Activated B cell treated with CpG ODN at 0.5 μM for 24 hours (primary cell): ENCODE results near the gene ATP8B4. TPM values are rescaled to one million over a fixed set of nuclear protein-coding genes. Genes with fewer than 3 reads are reported as not detected.

ENCODE experiments used
- ATAC-seq: fragments of 200-7000 bp; cut with Tn5 transposase; one replicate; pipeline ENCODE4 v1.10.0; 2021; ENCODE audit warnings: low read depth, mild to moderate bottlenecking, moderate library complexity
- CTCF ChIA-PET: fragments of 350-600 bp; sonication (Branson Sonifier 250); formaldehyde crosslinking; loops from one replicate; lab custom pipeline; 2021; ENCODE audit warnings: antibody characterized with exemption; lab: Charles Lee
- POLR2A ChIA-PET: fragments of 350-600 bp; sonication (Branson Sonifier 250); formaldehyde crosslinking; loops from one replicate; lab custom pipeline; 2021; ENCODE audit warnings: antibody characterized with exemption; lab: Charles Lee
- DNase-seq: peaks from one replicate; pipeline ENCODE4 v3.0.0; 2022
- H3K27ac Mint-ChIP-seq: one replicate; pipeline ENCODE4 v1.8.0; 2020; ENCODE audit warnings: mixed read lengths
- H3K27me3 Mint-ChIP-seq: one replicate; pipeline ENCODE4 v1.8.0; 2021; ENCODE audit warnings: mixed read lengths
- H3K36me3 Mint-ChIP-seq: one replicate; pipeline ENCODE4 v1.8.0; 2021; ENCODE audit warnings: low read depth, mixed read lengths
- H3K4me1 Mint-ChIP-seq: one replicate; pipeline ENCODE4 v1.8.0; 2021; ENCODE audit warnings: mixed read lengths
- H3K4me3 Mint-ChIP-seq: one replicate; pipeline ENCODE4 v1.8.0; 2020; ENCODE audit warnings: mild to moderate bottlenecking, mixed read lengths
- H3K9me3 Mint-ChIP-seq: one replicate; pipeline ENCODE4 v1.8.0; 2020; ENCODE audit warnings: mixed read lengths
- CTCF ChIP-seq: fragments of 200-600 bp; IDR thresholded peaks from one replicate; pipeline ENCODE4 v1.8.0; 2022; ENCODE audit warnings: antibody characterized with exemption, mild to moderate bottlenecking
- intact Hi-C: fragments of 100-400 bp; cut with micrococcal nuclease; formaldehyde crosslinking; loops from one replicate; pipeline ENCODE4 v1.15.1; 2024
- total RNA-seq: library from RNA; stranded (reverse); gene quantifications from 2 replicates; pipeline ENCODE4 v1.2.3, GENCODE V29; 2022

Gene ATP8B4
- total RNA-seq, 1 donor from 2014 or later = 0.86 TPM

DNA sequence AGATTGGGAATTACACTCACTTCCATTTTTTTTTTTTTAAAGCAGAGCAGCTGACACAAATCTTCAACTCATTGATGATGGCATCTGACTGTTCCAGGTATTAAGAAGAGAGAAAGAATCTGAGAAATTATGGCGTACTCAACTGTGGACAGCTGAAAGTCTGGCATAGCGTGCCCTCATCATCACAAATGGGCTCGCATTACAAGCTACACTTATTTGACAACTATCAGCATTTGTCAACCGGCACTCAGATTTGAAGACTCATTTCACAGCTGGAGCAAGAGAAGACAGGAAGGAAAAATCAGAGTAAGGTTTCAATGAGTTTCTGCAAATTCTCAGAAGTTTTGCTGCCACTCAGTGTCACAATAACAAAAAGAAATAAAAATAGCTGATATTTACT, 235.9 kb downstream of the ATP8B4 start:
- Mint-ChIP-seq H3K27me3 (no peaks in the 10 kb centered on the region), H3K4me1 (no peaks in the 10 kb centered on the region), H3K36me3 (no peaks in the 10 kb centered on the region), H3K27ac (no peak overlapping the region), H3K4me3 (no peak overlapping the region), H3K9me3 (no peaks in the 10 kb centered on the region)
- CTCF ChIA-PET = no interaction called here
- no peak for TF ChIP-seq CTCF
- intact Hi-C loops = no loop called here
- DNase-seq (no peak), ATAC-seq (no peak)
- POLR2A ChIA-PET = no interaction called here

DNA sequence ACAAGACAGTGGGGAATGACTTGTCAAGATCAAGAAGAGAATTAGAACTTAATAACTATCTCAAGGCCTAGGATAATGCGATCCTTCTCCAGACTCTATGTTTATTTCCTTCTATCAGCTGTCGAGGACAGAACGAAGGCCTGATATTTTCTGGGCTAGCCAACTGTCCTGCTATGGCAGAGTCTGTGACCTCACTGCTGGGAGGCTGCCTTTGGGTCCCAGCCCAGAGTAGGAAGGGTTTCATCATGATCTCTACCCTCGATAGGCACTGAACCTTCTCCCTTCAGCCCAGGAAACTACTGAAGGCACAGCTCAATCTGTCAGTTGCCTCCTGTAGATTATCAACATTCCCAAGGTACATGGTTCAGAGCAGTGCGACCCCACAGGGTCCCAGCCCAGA, 237.2 kb downstream of the ATP8B4 start:
- CTCF ChIA-PET = no interaction called here
- no peak for ATAC-seq
- H3K9me3 Mint-ChIP-seq = no peaks in the 10 kb centered on the region

GRCh38 chr15:49881433-49881832, 237.6 kb downstream of the ATP8B4 start:
- no peak for TF ChIP-seq CTCF
- Mint-ChIP-seq H3K4me1 (no peaks in the 10 kb centered on the region), H3K4me3 (no peak overlapping the region), H3K9me3 (no peaks in the 10 kb centered on the region), H3K36me3 (no peaks in the 10 kb centered on the region), H3K27me3 (no peaks in the 10 kb centered on the region), H3K27ac (no peak overlapping the region)
- ChIA-PET POLR2A (no interaction called here), CTCF (no interaction called here)
- intact Hi-C loops = no loop called here
- DNase-seq (no peak), ATAC-seq (no peak)

More for the DNA sequence above, 237.2 kb downstream of the ATP8B4 start:
- intact Hi-C loops = no loop called here
- H3K27ac Mint-ChIP-seq = no peak overlapping the region
- H3K4me1 Mint-ChIP-seq = no peaks in the 10 kb centered on the region
- H3K4me3 Mint-ChIP-seq = no peak overlapping the region
- DNase-seq = no peak
- no peaks in the 10 kb centered on the region for H3K36me3 Mint-ChIP-seq
- no peaks in the 10 kb centered on the region for H3K27me3 Mint-ChIP-seq
- POLR2A ChIA-PET = no interaction called here
- no peak for TF ChIP-seq CTCF

DNA sequence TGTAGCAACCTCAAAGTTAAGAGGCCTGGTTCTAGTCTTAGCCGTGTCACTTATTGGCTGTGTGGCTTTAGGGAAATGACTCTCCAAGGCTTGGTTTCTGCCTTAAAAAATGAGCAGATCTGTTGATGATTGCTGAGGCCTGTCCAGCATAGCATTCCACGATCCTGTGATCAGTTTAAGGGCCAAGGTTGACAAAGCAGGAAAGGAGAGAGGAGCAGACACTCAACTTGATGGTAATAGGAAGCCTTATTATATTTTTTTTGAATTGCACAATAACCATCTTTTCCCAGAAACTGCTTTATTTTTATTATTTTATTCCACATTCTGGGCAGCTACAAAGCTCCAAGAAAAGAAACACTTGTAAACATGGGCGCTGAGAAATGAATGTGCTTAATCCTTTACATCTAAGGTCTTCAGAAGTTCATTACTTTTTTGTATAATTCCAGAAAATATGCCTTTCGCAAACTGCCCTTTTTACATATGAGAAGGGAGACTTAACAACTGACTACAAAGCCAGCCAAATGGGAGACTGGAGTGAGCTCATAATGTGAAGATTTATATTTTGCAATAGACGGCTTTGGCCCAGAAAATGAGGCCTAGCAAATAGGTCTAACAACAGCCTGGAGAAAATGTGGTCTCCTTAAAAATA, 241.0 kb downstream of the ATP8B4 start:
- no peak for DNase-seq
- TF ChIP-seq CTCF = no peak
- intact Hi-C loops = loop anchor here (10.0 kb wide), 1 partner anchor 643 kb away; no protein-coding TSS in a partner anchor
- H3K27me3 Mint-ChIP-seq = no peaks in the 10 kb centered on the region
- POLR2A ChIA-PET = no interaction called here
- CTCF ChIA-PET = no interaction called here
- no peaks in the 10 kb centered on the region for H3K9me3 Mint-ChIP-seq
- H3K4me3 Mint-ChIP-seq = no peak overlapping the region
- H3K4me1 Mint-ChIP-seq = no peaks in the 10 kb centered on the region
- H3K36me3 Mint-ChIP-seq = no peaks in the 10 kb centered on the region
- no peak overlapping the region for H3K27ac Mint-ChIP-seq
- ATAC-seq = no peak

DNA sequence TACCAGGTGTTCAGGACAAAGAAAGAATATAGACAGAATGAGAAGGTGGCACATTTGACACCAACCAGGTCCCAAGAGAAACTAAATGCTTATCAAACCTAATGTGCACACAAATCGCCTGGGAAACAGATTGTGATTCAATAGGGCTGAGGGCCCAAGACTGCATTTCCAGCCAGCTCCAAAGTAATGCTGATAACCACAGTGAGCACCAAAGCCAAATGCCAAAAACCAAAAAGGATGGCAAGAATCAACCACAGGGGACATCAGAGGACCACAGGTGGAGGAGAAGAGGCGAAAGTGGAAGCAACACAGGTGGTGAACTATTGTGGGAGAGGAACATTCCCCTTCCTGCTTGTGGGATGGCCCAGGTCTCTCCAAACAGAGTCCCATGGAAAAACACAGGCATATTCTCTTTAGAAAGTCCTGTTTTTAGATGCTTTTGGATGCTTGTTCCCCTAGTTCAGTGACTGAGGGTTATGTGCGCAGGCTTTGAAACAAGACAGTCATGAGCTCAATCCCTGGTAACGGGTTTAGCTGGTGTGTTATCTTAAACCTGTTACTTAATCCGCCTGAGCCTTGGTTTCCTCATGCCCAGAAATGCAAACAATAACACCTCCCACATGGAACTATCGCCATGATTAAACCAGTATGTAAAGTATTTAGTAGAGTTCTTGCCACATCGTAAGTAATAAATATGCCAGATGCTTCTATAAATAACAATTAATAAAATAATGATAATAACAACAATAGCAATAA, 241.7 kb downstream of the ATP8B4 start:
- CTCF ChIA-PET = interaction anchor here (1.0 kb wide), 1 partner anchor 439 kb away, joined by 3 read pairs; no protein-coding TSS in a partner anchor
- Mint-ChIP-seq H3K4me1 (no peaks in the 10 kb centered on the region), H3K27me3 (no peaks in the 10 kb centered on the region), H3K4me3 (no peak overlapping the region), H3K9me3 (no peaks in the 10 kb centered on the region), H3K27ac (no peak overlapping the region), H3K36me3 (no peaks in the 10 kb centered on the region)
- no peak for TF ChIP-seq CTCF
- intact Hi-C loops = loop anchor here (10.0 kb wide), 1 partner anchor 642 kb away; no protein-coding TSS in a partner anchor
- POLR2A ChIA-PET = no interaction called here
- DNase-seq = no peak
- ATAC-seq = no peak
